CD4-positive, alpha-beta T cell treated with Interleukin-4 for 1 hour (primary cell): ENCODE data around the gene NUDT13.
"Not testable (repeated sequence)": the region's sequence is repeated elsewhere in the genome, so short reads cannot be mapped to it uniquely, and the experiment has no call there.

Experiments
- DNase-seq, 2 donors: peaks; one replicate each; pipeline ENCODE4 v3.0.0-alpha.2; 2020 to 2022

NUDT13 gene

GRCh38 chr10:73106301-73106700, 4.0 kb upstream of the NUDT13 start:
- DNase-seq = no peak

DNA sequence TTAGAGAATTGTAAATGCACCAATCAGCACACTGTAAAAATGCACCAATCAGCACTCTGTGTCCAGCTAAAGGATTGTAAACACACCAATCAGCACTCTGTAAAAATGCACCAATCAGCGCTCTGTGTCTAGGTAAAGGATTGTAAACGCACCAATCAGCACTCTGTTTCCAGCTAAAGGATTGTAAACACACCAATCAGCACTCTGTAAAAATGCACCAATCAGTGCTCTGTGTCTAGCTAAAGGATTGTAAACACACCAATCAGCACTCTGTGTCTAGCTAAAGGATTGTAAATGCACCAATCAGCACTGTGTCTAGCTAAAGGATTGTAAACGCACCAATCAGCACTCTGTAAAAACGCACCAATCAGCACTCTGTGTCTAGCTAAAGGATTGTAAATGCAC, 1.0 kb upstream of the NUDT13 start:
- DNase-seq = not testable (repeated sequence)

DNA sequence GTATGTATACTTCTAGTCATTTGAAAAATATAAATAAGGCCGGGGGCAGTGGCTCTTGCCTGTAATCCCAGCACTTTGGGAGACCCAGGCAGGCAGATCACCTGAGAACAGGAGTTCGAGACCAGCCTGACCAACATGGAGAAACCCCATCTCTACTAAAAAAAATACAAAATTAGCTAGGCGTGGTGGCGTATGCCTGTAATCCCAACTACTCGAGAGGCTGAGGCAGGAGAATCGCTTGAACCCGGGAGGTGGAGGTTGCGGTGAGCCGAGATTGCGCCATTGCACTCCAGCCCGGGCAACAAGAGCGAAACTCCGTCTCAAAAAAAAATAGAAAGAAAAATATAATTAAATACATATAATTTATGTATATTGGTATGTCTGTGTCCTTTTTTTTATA, 1.8 kb downstream of the NUDT13 start:
- not testable (repeated sequence) for DNase-seq

DNA sequence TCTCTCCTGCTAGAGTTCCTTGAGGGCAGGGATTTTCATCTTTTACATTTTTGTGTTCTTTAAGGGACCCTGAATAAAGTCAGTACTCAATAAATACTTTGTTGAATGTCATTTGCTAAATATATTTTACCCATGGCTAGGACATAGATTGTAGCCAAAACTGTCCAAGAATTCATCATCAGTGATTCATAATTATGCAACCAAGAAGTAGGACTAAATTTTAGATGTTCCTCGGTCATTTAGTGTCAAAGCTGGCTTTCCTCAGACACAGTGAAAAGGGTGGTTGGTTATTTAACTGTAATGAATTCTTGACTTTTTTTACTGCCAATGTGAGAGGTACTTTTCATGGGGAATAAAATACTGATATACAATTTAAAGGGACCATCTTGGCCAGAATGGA, 3.3 kb downstream of the NUDT13 start:
- no peak for DNase-seq

DNA sequence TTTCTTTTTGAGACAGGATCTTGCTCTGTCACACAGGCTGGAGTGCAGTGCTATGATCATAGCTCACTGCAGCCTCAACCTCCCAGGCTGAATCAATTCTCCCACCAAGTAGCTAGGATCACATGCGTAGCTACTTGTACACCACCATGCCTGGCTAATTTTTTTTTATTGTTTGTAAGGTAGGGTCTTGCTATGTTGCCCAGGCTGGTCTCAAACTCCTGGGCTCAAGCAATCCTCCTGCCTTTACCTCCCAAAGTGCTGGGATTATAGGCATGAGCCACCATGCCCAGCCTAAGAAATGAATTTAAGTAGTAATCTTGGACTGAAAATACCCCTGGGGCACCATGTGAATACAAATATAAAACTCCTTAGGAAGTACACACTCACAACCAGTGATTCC, 5.8 kb downstream of the NUDT13 start:
- DNase-seq = no peak

DNA sequence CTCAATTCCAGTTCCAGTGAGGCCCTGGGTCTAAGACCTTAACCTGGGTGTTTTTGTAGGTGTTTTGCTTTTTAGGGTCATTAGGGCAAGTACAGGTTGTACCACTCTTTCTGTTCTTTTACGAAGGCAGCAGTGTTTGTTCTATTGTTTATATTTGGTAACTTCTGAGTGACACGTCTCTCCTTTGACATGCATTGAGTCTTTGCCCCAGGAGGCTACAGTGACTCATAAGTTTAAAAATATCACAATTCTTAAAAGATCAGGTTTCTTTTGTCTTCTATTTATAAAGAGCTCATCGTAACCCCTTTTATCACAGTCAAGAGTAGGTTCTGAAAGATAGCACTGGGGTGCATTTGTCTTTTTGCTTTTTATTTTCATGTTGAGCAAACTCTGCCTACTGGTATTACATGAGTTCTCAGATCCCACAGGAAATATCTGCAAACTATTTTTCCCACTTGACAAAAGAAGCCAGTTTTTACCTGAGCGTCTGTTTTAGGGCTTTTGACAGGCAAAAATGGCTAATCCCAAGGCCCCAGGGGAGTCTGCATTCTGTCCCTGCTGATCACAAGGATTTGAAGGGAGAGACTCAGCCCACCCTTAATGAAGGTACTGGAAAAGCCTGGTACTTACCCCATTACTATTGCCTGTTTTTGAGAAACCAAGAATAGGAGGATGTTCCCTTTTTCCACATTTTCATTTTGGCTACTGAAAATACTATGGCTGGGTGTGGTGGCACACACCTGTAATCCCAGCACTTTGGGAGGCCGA, 7.9 kb downstream of the NUDT13 start:
- no peak for DNase-seq

- no peak for DNase-seq
Measured at GRCh38 chr10:73119457-73119856, 9.2 kb downstream of the NUDT13 start.

GRCh38 chr10:73119952-73120351, 9.7 kb downstream of the NUDT13 start:
- DNase-seq = no peak

DNA sequence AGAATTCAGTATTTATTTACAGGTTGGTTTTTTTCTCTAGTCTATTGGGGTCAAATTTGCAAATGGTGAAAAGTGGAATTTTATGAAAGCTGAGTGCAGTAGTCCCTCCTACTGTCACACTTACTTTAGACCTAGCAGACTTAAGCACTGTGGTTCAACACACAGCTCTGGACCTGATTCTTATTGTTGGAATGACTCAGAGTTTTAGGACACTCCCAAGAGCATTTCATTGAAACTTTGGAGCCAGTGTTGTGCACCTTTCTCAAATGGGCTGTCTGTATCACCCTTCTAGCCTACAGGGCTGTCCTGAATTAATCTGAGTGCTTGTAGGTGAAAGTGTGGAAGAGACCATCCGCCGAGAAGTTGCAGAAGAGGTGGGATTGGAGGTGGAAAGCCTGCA, 16.1 kb downstream of the NUDT13 start:
- DNase-seq = no peak

DNA sequence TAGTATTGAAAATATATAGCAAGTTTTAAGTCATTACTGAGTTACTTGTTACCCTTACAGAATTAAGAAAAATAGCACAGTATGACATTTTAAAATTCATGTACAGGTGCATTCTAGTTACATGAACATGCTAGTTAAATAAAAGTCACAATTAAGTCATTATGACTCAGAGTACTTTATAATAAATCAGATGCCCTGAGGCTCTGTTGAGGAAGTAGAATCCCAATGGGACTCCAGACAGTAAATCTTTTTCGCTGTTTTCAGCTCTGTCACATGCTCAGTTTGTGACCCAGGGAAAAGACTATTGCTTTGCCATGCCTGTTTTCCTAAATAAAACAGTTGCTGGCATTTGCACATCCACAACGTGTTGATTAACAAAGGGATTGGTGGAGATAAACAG, 21.0 kb downstream of the NUDT13 start:
- no peak for DNase-seq

DNA sequence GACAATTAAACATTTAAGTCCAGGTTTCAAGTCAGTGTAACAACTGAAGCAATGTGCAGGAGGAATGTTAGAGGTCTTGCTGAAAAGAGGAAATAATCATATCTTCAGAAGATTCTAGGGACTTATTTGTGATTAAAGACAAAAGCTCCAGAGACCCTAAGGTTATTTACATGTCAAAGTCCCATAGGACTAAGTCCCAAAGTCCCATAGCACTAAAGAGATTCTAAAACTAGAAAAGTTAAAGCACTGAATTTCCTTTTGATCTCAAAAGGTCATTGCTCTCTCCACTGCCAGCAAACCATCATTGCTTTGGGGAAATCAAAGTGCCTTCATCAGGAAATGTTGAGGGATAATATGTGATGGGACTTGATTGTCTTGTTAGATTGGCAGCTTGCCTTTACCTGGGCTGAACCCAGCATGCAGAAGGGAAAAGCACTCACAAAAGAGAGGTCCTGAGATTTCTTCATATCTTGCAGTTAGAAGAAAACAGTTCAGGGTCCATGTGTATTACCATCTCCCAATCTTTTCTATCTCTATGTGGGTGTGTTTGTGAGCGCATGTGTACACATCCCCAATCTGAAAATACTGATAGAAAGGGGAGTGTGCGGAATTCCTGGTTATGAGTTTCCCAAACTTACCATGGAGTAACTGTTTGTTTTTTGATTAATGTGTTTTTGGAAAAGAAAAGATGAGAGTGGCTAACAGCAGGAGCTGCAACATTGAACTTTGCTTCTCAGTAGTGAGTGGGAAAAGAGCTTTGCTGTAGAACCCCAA, 21.8 kb downstream of the NUDT13 start:
- no peak for DNase-seq

DNA sequence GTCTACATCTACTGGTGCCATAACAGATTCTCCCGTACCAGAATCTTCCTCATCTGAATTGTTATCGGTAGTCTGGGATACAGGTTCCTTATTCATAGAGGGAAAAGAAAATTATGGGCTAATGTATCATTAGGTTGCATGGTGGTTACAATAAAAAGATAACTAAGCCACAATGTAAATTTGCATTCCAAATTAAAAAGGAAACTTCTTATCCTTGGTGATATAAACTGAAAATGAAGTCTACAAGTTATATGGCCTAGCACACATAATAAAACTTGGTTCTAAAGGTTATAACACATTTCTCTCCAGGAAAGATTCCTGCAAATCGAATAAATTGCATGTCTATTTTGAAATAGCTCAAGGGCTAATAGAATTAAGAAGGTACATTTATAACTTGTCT, 24.5 kb downstream of the NUDT13 start:
- no peak for DNase-seq

- no peak for DNase-seq
Measured at GRCh38 chr10:73136627-73137026, 26.4 kb downstream of the NUDT13 start.

DNA sequence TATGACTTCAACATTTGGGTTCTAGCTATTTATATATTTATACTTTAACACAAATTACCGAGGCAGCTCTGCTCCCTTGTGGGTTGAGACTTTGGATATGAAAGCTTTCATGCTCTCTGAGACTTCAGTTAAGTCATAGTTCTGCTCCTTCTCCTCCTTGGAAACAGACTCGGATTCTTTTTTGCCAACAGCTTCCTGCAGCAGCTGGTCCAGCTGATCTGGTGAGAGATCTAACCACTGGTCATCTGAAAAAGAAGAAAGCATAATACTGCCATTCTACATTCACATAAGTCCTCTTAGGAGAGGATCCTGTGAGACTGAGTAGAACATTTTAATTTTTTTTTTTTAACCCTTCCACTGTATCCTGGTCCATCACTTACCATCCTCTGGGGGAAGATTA, 29.0 kb downstream of the NUDT13 start:
- DNase-seq = no peak

- no peak for DNase-seq
Measured at GRCh38 chr10:73141603-73142002, 31.3 kb downstream of the NUDT13 start.

DNA sequence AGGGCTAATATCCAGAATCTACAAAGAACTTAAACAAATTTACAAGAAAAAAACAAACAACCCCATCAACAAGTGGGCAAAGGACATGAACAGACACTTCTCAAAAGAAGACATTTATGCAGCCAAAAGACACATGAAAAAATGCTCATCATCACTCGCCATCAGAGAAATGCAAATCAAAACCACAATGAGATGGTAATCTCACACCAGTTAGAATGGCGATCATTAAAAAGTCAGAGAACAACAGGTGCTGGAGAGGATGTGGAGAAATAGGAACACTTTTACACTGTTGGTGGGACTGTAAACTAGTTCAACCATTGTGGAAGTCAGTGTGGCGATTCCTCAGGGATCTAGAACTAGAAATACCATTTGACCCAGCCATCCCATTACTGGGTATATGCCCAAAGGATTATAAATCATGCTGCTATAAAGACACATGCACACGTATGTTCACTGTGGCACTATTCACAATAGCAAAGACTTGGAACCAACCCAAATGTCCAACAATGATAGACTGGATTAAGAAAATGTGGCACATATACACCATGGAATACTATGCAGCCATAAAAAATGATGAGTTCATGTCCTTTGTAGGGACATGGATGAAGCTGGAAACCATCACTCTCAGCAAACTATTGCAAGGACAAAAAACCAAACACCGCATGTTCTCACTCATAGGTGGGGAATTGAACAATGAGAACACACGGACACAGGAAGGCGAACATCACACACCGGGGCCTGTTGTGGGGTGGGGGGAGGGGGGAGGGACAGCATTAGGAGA, 40.6 kb downstream of the NUDT13 start:
- DNase-seq = not testable (repeated sequence)

GRCh38 chr10:73152009-73152408, 41.8 kb downstream of the NUDT13 start:
- DNase-seq = no peak

DNA sequence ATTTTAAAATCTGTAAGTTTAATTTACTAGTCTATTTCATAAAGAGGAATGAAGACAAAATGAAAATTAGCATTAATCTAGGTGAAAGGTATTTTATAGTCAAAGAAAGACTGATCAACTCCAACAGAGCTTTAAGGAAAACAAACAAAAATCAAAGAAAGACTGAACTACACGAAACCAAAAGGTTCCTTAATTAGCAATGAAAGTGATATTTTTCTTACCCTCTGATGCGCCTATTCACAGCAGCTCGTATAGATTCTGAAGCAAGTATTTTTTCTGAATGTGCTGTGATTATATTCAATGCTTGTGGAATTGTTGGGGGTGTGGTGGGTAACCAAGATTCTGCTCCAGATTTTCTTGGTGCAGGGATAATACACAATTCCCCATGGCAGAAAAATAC, 45.8 kb downstream of the NUDT13 start:
- DNase-seq = no peak

GRCh38 chr10:73159038-73159648, 48.9 kb downstream of the NUDT13 start:
- peak; percentile 62 to 70 for DNase-seq

DNA sequence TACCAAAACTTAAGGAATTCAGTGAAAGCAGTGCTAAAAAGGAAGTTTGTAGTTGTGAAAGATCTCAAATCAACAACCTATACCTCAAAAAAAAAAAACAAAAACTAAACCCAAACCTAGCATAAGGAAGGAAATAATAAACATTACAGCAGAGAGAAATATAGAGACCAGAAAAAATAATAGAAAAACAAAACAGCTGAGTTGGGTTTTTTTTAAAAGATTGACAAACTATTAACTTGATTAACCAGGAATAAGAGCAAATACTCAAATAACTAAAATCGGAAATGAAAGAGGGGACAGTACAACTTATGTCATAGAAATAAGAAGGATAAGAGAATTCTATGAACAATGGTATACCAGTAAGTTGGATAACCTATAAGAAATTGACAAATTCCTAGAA, 50.8 kb downstream of the NUDT13 start:
- DNase-seq = no peak

DNA sequence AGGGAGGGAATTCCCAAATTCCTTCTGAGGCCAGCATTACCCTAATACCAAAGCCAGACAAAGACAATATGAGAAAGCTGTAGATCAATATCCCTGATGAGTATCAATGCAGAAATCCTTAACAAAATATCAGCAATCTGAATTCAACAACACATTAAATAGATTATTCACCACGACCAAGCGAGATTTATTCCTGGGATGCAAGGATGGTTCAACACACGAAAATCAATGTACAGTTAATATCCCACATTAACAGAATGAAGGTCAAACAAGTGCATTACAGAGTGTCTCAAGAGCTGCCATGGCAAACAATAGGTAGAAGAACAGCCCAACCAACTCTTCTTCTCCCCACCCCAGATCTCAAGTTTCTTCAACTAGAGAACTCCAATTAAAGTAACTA, 51.4 kb downstream of the NUDT13 start:
- DNase-seq = no peak

- DNase-seq = no peak
Measured at GRCh38 chr10:73163096-73163495, 52.8 kb downstream of the NUDT13 start.

GRCh38 chr10:73166972-73167371, 56.7 kb downstream of the NUDT13 start:
- DNase-seq = no peak
